Mononuclear cell (primary cell): ENCODE data around the gene ADTRP. TPM values are rescaled to one million over a fixed set of nuclear protein-coding genes. Genes with fewer than 3 reads are reported as not detected.
"Not testable (repeated sequence)": the region's sequence is repeated elsewhere in the genome, so short reads cannot be mapped to it uniquely, and the experiment has no call there.

ENCODE experiments used
- H3K27me3 ChIP-seq: 2 replicates; pipeline ENCODE4 v1.6.0; 2011; ENCODE audit warnings: low read length, control low read depth; ENCODE audit not compliant: insufficient read depth
- H3K4me1 ChIP-seq: 2 replicates; pipeline ENCODE4 v1.5.1; 2011; ENCODE audit warnings: mild to moderate bottlenecking, low read length, control low read depth; ENCODE audit not compliant: insufficient read depth
- H3K4me3 ChIP-seq: 2 replicates; pipeline ENCODE4 v1.5.1; 2011; ENCODE audit warnings: mild to moderate bottlenecking, low read length, moderate library complexity
- H3K9me3 ChIP-seq: 2 replicates; pipeline ENCODE4 v1.5.1; 2011; ENCODE audit warnings: low read depth, mild to moderate bottlenecking, control low read depth, low read length
- total RNA-seq: library from RNA; depleted of rRNA; stranded (reverse); fragments of >200 nt; gene quantifications from one replicate; pipeline ENCODE4 v1.2.3, GENCODE V29; 2012

The ADTRP gene
- total RNA-seq, 1 donor, result 32.7 TPM

DNA sequence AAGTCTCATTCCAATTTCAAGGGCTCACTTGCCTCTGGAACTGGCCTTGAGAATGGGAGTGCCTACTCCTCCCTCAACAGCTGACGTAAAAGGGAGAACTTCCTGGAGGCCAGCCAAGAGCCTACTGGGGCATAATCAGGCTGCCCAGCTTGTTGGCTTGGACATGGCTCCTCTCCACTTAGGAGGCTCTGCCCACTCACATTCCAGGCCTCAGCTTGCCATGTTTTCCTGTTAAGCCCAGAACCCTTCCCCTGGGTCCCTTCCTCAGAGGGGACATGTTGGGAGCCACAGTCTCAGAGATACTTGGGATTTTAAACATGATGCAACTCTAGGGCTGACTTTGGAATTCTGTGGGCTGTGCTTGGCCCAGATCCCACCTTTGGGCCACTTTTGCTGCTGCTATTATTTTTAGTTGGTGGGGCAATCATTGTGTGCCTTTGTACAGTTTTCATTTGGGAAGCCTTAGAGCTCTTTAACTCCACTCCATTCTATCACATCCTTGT lies 31.5 kb upstream of the ADTRP start:
- H3K9me3 ChIP-seq, result no peaks in the 10 kb centered on the region
- no peak overlapping the region for H3K4me3 ChIP-seq
- no peaks in the 10 kb centered on the region for H3K27me3 ChIP-seq
- no peaks in the 10 kb centered on the region for H3K4me1 ChIP-seq

DNA sequence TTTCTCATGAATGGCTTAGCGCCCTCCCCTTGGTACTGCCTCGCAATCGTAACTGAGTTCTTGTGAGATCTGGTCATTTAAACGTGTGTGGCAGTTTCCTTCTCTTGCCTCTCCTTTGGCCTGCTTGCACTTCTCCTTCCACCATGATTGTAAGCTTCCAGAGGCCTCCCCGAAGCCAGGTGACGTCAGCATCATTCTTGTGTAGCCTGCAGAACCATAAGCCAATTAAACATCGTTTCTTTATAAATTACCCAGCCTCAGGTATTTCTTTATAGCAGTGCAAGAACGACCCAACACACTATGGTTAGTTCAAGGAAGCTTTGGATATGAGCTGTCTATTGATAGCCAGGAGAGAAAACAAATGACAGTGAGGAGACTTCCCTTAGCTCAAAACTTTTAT lies 29.5 kb upstream of the ADTRP start:
- H3K27me3 ChIP-seq, result no peaks in the 10 kb centered on the region
- no peaks in the 10 kb centered on the region for H3K9me3 ChIP-seq
- H3K4me1 ChIP-seq, result peaks cover 6% of the 10 kb centered on the region
- H3K4me3 ChIP-seq, result no peak overlapping the region

GRCh38 chr6:11806561-11807317 lies 28.1 kb upstream of the ADTRP start:
- peaks cover 6% of the 10 kb centered on the region for H3K4me1 ChIP-seq
- no peak overlapping the region for H3K4me3 ChIP-seq
- H3K9me3 ChIP-seq, result no peaks in the 10 kb centered on the region
- no peaks in the 10 kb centered on the region for H3K27me3 ChIP-seq

GRCh38 chr6:11805259-11806053 lies 26.9 kb upstream of the ADTRP start:
- Histone ChIP-seq H3K27me3 (no peaks in the 10 kb centered on the region), H3K4me1 (peaks cover 6% of the 10 kb centered on the region), H3K9me3 (no peaks in the 10 kb centered on the region), H3K4me3 (no peak overlapping the region)

- no peaks in the 10 kb centered on the region for H3K9me3 ChIP-seq
- no peak overlapping the region for H3K4me3 ChIP-seq
- no peaks in the 10 kb centered on the region for H3K27me3 ChIP-seq
- peaks cover 6% of the 10 kb centered on the region for H3K4me1 ChIP-seq
Observed at GRCh38 chr6:11804701-11805100, 26.1 kb upstream of the ADTRP start.

GRCh38 chr6:11804135-11804534 lies 25.5 kb upstream of the ADTRP start:
- Histone ChIP-seq H3K27me3 (no peaks in the 10 kb centered on the region), H3K4me3 (no peak overlapping the region), H3K9me3 (no peaks in the 10 kb centered on the region), H3K4me1 (peaks cover 6% of the 10 kb centered on the region)

DNA sequence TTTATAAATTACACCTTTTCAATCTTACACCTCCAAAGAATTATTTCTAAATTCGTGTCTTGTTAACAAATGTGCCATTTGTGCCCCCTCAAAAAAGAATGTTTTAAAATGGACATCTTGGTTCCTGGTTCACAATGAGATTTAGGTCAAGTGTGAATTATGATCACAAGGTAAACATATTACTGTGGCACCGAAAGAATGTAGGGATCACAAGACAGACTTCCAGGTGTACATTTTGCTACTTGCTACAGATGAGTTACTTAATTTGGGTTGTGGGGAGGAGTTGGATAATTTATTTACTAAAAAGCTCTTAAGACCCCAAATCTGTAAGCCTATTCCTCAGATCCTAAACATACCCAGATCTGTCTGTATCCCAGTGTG lies 25.0 kb upstream of the ADTRP start:
- H3K4me1 ChIP-seq, result peaks cover 6% of the 10 kb centered on the region
- no peaks in the 10 kb centered on the region for H3K9me3 ChIP-seq
- H3K27me3 ChIP-seq, result no peaks in the 10 kb centered on the region
- no peak overlapping the region for H3K4me3 ChIP-seq

- Histone ChIP-seq H3K4me1 (peaks cover 6% of the 10 kb centered on the region), H3K9me3 (no peaks in the 10 kb centered on the region), H3K27me3 (no peaks in the 10 kb centered on the region), H3K4me3 (no peak overlapping the region)
Observed at GRCh38 chr6:11802886-11803590, 24.4 kb upstream of the ADTRP start.

- H3K27me3 ChIP-seq, H3K4me3 ChIP-seq, H3K4me1 ChIP-seq, H3K9me3 ChIP-seq: not testable (repeated sequence)
Observed at GRCh38 chr6:11800531-11800930, 21.9 kb upstream of the ADTRP start.

DNA sequence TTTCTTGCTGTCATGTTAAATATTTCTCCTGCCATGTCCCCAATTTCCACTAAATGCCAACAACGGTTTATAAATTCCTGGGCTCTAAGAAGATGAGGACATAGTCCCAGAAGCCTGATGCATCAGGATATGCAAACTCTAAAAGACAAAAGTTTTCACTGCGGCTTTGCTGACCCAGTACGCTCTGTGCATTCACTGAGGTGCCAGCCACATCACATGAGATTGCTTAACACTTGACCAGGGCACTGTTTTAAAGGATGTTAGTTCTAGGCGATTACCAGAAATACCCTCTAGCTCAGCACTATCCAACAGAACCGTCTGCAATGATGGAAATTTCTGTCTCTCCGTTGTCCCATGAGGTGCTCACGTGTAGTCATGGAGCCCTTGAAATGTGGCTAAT lies 19.9 kb upstream of the ADTRP start:
- Histone ChIP-seq H3K4me1 (no peaks in the 10 kb centered on the region), H3K4me3 (no peak overlapping the region), H3K9me3 (no peaks in the 10 kb centered on the region), H3K27me3 (no peaks in the 10 kb centered on the region)

DNA sequence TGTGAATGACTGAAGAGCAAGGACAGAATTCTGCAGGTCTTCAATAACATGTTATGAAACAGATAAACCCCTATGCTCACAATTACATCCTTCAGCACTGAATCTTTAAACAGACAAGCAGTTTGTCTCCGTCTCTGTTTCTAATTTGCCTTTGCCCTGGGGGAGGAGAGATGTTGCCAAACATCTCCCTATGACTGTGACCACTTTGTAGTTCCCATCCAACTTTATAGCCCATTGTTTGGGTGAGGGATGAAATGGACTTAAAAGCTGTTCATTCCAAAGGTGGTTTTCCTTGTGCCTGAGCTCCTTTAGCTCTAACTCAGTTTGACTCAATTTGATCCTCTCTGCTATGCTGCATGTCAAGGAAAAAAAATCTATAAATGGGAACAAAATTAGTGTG lies 19.5 kb upstream of the ADTRP start:
- Histone ChIP-seq H3K27me3 (no peaks in the 10 kb centered on the region), H3K4me1 (no peaks in the 10 kb centered on the region), H3K9me3 (peaks cover 1% of the 10 kb centered on the region), H3K4me3 (no peak overlapping the region)

- no peaks in the 10 kb centered on the region for H3K4me1 ChIP-seq
- H3K27me3 ChIP-seq, result no peaks in the 10 kb centered on the region
- H3K9me3 ChIP-seq, result peaks cover 4% of the 10 kb centered on the region
Observed at GRCh38 chr6:11796829-11797228, 18.2 kb upstream of the ADTRP start.

GRCh38 chr6:11795403-11795802 lies 16.8 kb upstream of the ADTRP start:
- Histone ChIP-seq H3K27me3 (no peaks in the 10 kb centered on the region), H3K9me3 (peaks cover 4% of the 10 kb centered on the region), H3K4me1 (no peaks in the 10 kb centered on the region), H3K4me3 (no peak overlapping the region)

More at GRCh38 chr6:11796829-11797228, 18.2 kb upstream of the ADTRP start:
- no peak overlapping the region for H3K4me3 ChIP-seq

GRCh38 chr6:11793277-11793676 lies 14.7 kb upstream of the ADTRP start:
- Histone ChIP-seq H3K4me1 (no peaks in the 10 kb centered on the region), H3K4me3 (no peak overlapping the region), H3K9me3 (peaks cover 4% of the 10 kb centered on the region), H3K27me3 (no peaks in the 10 kb centered on the region)
